WTC11 (cell line): Measurements from ENCODE around the gene SKAP1. TPM values are rescaled to one million over a fixed set of nuclear protein-coding genes. Genes with fewer than 3 reads are reported as not detected.

Experiments
- ATAC-seq: fragments of 200-7000 bp; cut with Tn5 transposase; 2 replicates; pipeline ENCODE4 v1.10.0; 2021; ENCODE audit warnings: mild to moderate bottlenecking, moderate library complexity
- CTCF ChIA-PET: fragments of 300-600 bp; sonication (Branson Sonifier 250); formaldehyde crosslinking; loops from one replicate; lab custom pipeline; 2021; ENCODE audit warnings: antibody characterized with exemption; lab: Charles Lee
- POLR2A ChIA-PET: fragments of 350-600 bp; sonication (Branson Sonifier 250); formaldehyde crosslinking; loops from one replicate; lab custom pipeline; 2021; ENCODE audit warnings: antibody characterized with exemption; lab: Charles Lee
- DNase-seq: peaks from one replicate; pipeline ENCODE4 v3.0.0; 2021; ENCODE audit warnings: low spot score
- H3K27ac Mint-ChIP-seq: 2 replicates; pipeline ENCODE4 v1.8.0; 2021; ENCODE audit warnings: mixed read lengths
- H3K27me3 Mint-ChIP-seq: 2 replicates; pipeline ENCODE4 v1.8.0; 2021; ENCODE audit warnings: low read depth, mild to moderate bottlenecking, moderate library complexity, mixed read lengths
- H3K36me3 Mint-ChIP-seq: 2 replicates; pipeline ENCODE4 v1.8.0; 2021; ENCODE audit warnings: mixed read lengths
- H3K4me1 Mint-ChIP-seq: 2 replicates; pipeline ENCODE4 v1.8.0; 2022; ENCODE audit warnings: mixed read lengths
- H3K4me3 Mint-ChIP-seq: 2 replicates; pipeline ENCODE4 v1.8.0; 2021; ENCODE audit warnings: mild to moderate bottlenecking, moderate library complexity, mixed read lengths
- H3K9me3 Mint-ChIP-seq: 2 replicates; pipeline ENCODE4 v1.8.0; 2021; ENCODE audit warnings: mixed read lengths
- ATF1 ChIP-seq: sonication (generic); formaldehyde crosslinking; IDR thresholded peaks from 2 replicates; pipeline ENCODE4 v1.8.1; 2023; ENCODE audit warnings: mild to moderate bottlenecking, moderate library complexity, missing genetic modification reagents
- ATF6 ChIP-seq: sonication (generic); formaldehyde crosslinking; IDR thresholded peaks from 2 replicates; pipeline ENCODE4 v1.8.1; 2023; ENCODE audit warnings: mild to moderate bottlenecking, missing genetic modification reagents
- E2F1 ChIP-seq: sonication (generic); formaldehyde crosslinking; IDR thresholded peaks from 2 replicates; pipeline ENCODE4 v1.8.0; 2022; ENCODE audit warnings: mild to moderate bottlenecking, missing genetic modification reagents
- E2F5 ChIP-seq: sonication (generic); formaldehyde crosslinking; IDR thresholded peaks from 2 replicates; pipeline ENCODE4 v1.8.1; 2022; ENCODE audit warnings: mild to moderate bottlenecking, moderate library complexity, missing genetic modification reagents
- ESRRA ChIP-seq: sonication (generic); formaldehyde crosslinking; IDR thresholded peaks from 2 replicates; pipeline ENCODE4 v1.8.1; 2022; ENCODE audit warnings: mild to moderate bottlenecking, missing genetic modification reagents, borderline replicate concordance
- FOXP4 ChIP-seq: sonication (generic); formaldehyde crosslinking; IDR thresholded peaks from 2 replicates; pipeline ENCODE4 v1.8.0; 2022; ENCODE audit warnings: mild to moderate bottlenecking, missing genetic modification reagents
- GABPB1 ChIP-seq: sonication (generic); formaldehyde crosslinking; IDR thresholded peaks from 2 replicates; pipeline ENCODE4 v1.8.1; 2023; ENCODE audit warnings: mild to moderate bottlenecking, missing genetic modification reagents
- GRHL2 ChIP-seq: fragments of 250-450 bp; sonication (Bioruptor Pico); IDR thresholded peaks from 2 replicates; pipeline ENCODE4 v1.8.0; 2022; ENCODE audit warnings: mild to moderate bottlenecking, moderate library complexity; ENCODE audit not compliant: insufficient replicate concordance, severe bottlenecking
- IRF1 ChIP-seq: sonication (generic); formaldehyde crosslinking; IDR thresholded peaks from 2 replicates; pipeline ENCODE4 v1.8.0; 2023; ENCODE audit warnings: missing genetic modification reagents
- MYBL2 ChIP-seq: sonication (generic); formaldehyde crosslinking; IDR thresholded peaks from 2 replicates; pipeline ENCODE4 v1.8.1; 2023; ENCODE audit warnings: mild to moderate bottlenecking, moderate library complexity, missing genetic modification reagents
- NFYB ChIP-seq: sonication (generic); formaldehyde crosslinking; conservative IDR thresholded peaks from 2 replicates; pipeline ENCODE4 v1.8.0; 2022; ENCODE audit warnings: low read depth, missing genetic modification reagents
- NR1H2 ChIP-seq: sonication (generic); formaldehyde crosslinking; IDR thresholded peaks from 2 replicates; pipeline ENCODE4 v1.9.0; 2021; ENCODE audit warnings: mild to moderate bottlenecking, moderate library complexity, missing genetic modification reagents
- RORB ChIP-seq: fragments of 250-450 bp; sonication (Bioruptor Pico); IDR thresholded peaks from 2 replicates; pipeline ENCODE4 v1.9.0; 2021; ENCODE audit warnings: mild to moderate bottlenecking
- TEAD4 ChIP-seq: sonication (generic); formaldehyde crosslinking; IDR thresholded peaks from 2 replicates; pipeline ENCODE4 v1.8.0; 2022; ENCODE audit warnings: mild to moderate bottlenecking, missing genetic modification reagents
- TP53 ChIP-seq: sonication (generic); formaldehyde crosslinking; IDR thresholded peaks from 2 replicates; pipeline ENCODE4 v1.8.1; 2023; ENCODE audit warnings: mild to moderate bottlenecking, missing genetic modification reagents
- ZBTB21 ChIP-seq: sonication (generic); formaldehyde crosslinking; IDR thresholded peaks from 2 replicates; pipeline ENCODE4 v1.8.1; 2023; ENCODE audit warnings: mild to moderate bottlenecking, missing genetic modification reagents, borderline replicate concordance
- ZNF263 ChIP-seq: sonication (generic); formaldehyde crosslinking; IDR thresholded peaks from 2 replicates; pipeline ENCODE4 v1.8.1; 2022; ENCODE audit warnings: low read depth, mild to moderate bottlenecking, moderate library complexity, missing genetic modification reagents
- ZNF281 ChIP-seq: sonication (generic); formaldehyde crosslinking; IDR thresholded peaks from 2 replicates; pipeline ENCODE4 v1.8.0; 2023; ENCODE audit warnings: mild to moderate bottlenecking, missing genetic modification reagents
- ZNF416 ChIP-seq: fragments of 250-450 bp; sonication (Bioruptor Pico); IDR thresholded peaks from 2 replicates; pipeline ENCODE4 v1.9.0; 2021; ENCODE audit warnings: mild to moderate bottlenecking, inconsistent platforms
- ZNF423 ChIP-seq: fragments of 250-450 bp; sonication (Bioruptor Pico); IDR thresholded peaks from 2 replicates; pipeline ENCODE4 v2.1.2; 2022; ENCODE audit warnings: mild to moderate bottlenecking, moderate library complexity
- ZNF512 ChIP-seq: sonication (generic); formaldehyde crosslinking; IDR thresholded peaks from 2 replicates; pipeline ENCODE4 v1.8.1; 2022; ENCODE audit warnings: missing genetic modification reagents, borderline replicate concordance
- ZNF671 ChIP-seq: fragments of 250-450 bp; sonication (Bioruptor Pico); IDR thresholded peaks from 2 replicates; pipeline ENCODE4 v1.8.0; 2021; ENCODE audit warnings: mild to moderate bottlenecking
- total RNA-seq: library from RNA; stranded (reverse); gene quantifications from 3 replicates; pipeline ENCODE4 v1.2.3, GENCODE V29; 2021

The SKAP1 gene
- total RNA-seq, 1 experiment from 2014 or later, result not detected

- CTCF ChIA-PET, result no interaction called here
- Mint-ChIP-seq H3K27ac (no peak overlapping the region), H3K27me3 (no peaks in the 10 kb centered on the region; the same call in 1 of the 2 replicates), H3K4me1 (no peaks in the 10 kb centered on the region), H3K4me3 (no peak overlapping the region), H3K36me3 (no peaks in the 10 kb centered on the region), H3K9me3 (no peaks in the 10 kb centered on the region)
- POLR2A ChIA-PET, result no interaction called here
- TF ChIP-seq RORB (no peak), IRF1 (CRISPR knock-in tag) (no peak), TP53 (no peak), ZNF416 (CRISPR knock-in tag) (no peak)
- ATAC-seq (no peak), DNase-seq (no peak)
Measured at GRCh38 chr17:48406936-48407567, 23.0 kb downstream of the SKAP1 start.

- Mint-ChIP-seq H3K36me3 (no peaks in the 10 kb centered on the region), H3K27me3 (no peaks in the 10 kb centered on the region), H3K27ac (no peak overlapping the region), H3K9me3 (no peaks in the 10 kb centered on the region), H3K4me1 (no peaks in the 10 kb centered on the region), H3K4me3 (no peak overlapping the region)
- ATAC-seq, result no peak
- POLR2A ChIA-PET, result no interaction called here
- TF ChIP-seq ZNF512 (no peak), ZNF423 (CRISPR knock-in tag) (no peak), MYBL2 (CRISPR knock-in tag) (no peak), ESRRA (CRISPR knock-in tag) (no peak), ATF1 (CRISPR knock-in tag) (no peak), FOXP4 (CRISPR knock-in tag) (no peak), GABPB1 (no peak), ZNF263 (CRISPR knock-in tag) (no peak), ZNF281 (CRISPR knock-in tag) (no peak), ZNF416 (CRISPR knock-in tag) (no peak), NR1H2 (CRISPR knock-in tag) (no peak), GRHL2 (CRISPR knock-in tag) (no peak), ATF6 (no peak), E2F5 (no peak), ZBTB21 (CRISPR knock-in tag) (no peak), E2F1 (CRISPR knock-in tag) (no peak), ZNF671 (CRISPR knock-in tag) (no peak), TEAD4 (CRISPR knock-in tag) (no peak), NFYB (no peak)
- no peak for DNase-seq
- CTCF ChIA-PET, result no interaction called here
Measured at GRCh38 chr17:48394821-48395220, 35.2 kb downstream of the SKAP1 start.
